ENCODE measurements around the gene GRAMD2B.

DNA sequence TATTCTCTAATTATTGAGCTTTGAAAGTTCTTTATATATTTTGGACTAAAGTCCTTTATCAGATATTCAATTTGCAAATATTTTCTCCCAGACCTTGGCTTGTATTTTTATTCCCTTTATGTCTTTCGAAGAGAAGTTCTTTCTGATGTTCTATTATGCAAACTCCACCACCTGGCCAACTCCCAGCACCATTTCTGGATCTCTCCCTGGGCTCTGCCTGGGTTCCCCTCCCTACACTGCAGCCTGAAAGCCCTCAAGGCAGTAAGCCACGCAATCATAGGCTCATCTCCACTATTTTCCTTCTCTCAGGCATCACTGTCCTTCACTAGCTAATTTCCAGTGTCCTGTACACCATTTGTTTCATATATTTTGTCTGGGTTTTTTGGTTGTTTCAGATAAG is 76.1 kb downstream of the GRAMD2B start:
- TF ChIP-seq, protein P1, sequence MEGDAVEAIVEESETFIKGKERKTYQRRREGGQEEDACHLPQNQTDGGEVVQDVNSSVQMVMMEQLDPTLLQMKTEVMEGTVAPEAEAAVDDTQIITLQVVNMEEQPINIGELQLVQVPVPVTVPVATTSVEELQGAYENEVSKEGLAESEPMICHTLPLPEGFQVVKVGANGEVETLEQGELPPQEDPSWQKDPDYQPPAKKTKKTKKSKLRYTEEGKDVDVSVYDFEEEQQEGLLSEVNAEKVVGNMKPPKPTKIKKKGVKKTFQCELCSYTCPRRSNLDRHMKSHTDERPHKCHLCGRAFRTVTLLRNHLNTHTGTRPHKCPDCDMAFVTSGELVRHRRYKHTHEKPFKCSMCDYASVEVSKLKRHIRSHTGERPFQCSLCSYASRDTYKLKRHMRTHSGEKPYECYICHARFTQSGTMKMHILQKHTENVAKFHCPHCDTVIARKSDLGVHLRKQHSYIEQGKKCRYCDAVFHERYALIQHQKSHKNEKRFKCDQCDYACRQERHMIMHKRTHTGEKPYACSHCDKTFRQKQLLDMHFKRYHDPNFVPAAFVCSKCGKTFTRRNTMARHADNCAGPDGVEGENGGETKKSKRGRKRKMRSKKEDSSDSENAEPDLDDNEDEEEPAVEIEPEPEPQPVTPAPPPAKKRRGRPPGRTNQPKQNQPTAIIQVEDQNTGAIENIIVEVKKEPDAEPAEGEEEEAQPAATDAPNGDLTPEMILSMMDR (IDR thresholded peaks at IDR 0.05) = no peak
- TF ChIP-seq POLR2A (IDR thresholded peaks at IDR 0.05) = no peak

All from body of pancreas (tissue), 4 donors.